Gastroesophageal sphincter (tissue), 4 donors: Measurements from ENCODE around the gene DNAH17. TPM values are rescaled to one million over a fixed set of nuclear protein-coding genes. Genes with fewer than 3 reads are reported as not detected.

Source experiments
- ATAC-seq: fragments of 150-250 bp; one replicate; pipeline ENCODE4 v1.9.1; 2016; ENCODE audit warnings: mild to moderate bottlenecking, moderate library complexity
- H3K27ac ChIP-seq, 4 donors: fragments of 200-600 bp; sonication (generic) in 3 of 4; 1 replicate in 3 of 4; 2 replicates in 1 of 4; pipeline ENCODE4 v1.5.1; 2016 to 2019
- H3K27me3 ChIP-seq: fragments of 200-600 bp; sonication (generic); one replicate; pipeline ENCODE4 v1.5.1; 2019
- H3K36me3 ChIP-seq, 2 donors: fragments of 200-600 bp; sonication (generic); one replicate each; pipeline ENCODE4 v1.5.1; 2019; ENCODE audit warnings: control low read depth in 1 of 2
- H3K4me1 ChIP-seq, 3 donors: fragments of 200-600 bp; sonication (generic); 1 replicate in 2 of 3; 2 replicates in 1 of 3; pipeline ENCODE4 v1.5.1; 2016 to 2019; ENCODE audit warnings: control low read depth in 2 of 3
- H3K4me3 ChIP-seq, 2 donors: fragments of 200-600 bp; sonication (generic); one replicate each; pipeline ENCODE4 v1.5.1; 2019; ENCODE audit warnings: mild to moderate bottlenecking in 1 of 2, moderate library complexity in 1 of 2
- H3K9me3 ChIP-seq, 3 donors: fragments of 200-600 bp; sonication (generic); one replicate each; pipeline ENCODE4 v1.5.1; 2017 to 2019; ENCODE audit warnings: control low read depth in 2 of 3
- EP300 ChIP-seq: sonication (generic); formaldehyde crosslinking; IDR thresholded peaks from one replicate; pipeline ENCODE4 v1.6.1; 2017; ENCODE audit warnings: antibody characterized with exemption, mild to moderate bottlenecking
- POLR2A ChIP-seq, 2 donors: fragments of 450-650 bp; IDR thresholded peaks; one replicate each; pipeline ENCODE4 v1.6.1; 2017; ENCODE audit warnings: antibody characterized with exemption in 2 of 2, mild to moderate bottlenecking in 2 of 2, moderate library complexity in 1 of 2
- POLR2AphosphoS5 ChIP-seq: sonication (generic); formaldehyde crosslinking; IDR thresholded peaks from one replicate; pipeline ENCODE4 v1.6.1; 2017; ENCODE audit warnings: antibody characterized with exemption
- WGBS, 2 donors: methylation state at CpG; one replicate each; pipeline ENCODE4 v1.1.5; 2018; ENCODE audit warnings: low coverage in 1 of 2; 5-methylcytosine and 5-hydroxymethylcytosine counted together
- total RNA-seq, 4 donors: library from RNA; depleted of rRNA; stranded (reverse); fragments of >200 nt; gene quantifications; one replicate each; pipeline ENCODE4 v1.1.0, GENCODE V29; 2016
- TF ChIP-seq, protein P1 (sequence below), 4 experiments: fragments of 200-600 bp in 2 of 4; fragments of 450-650 bp in 2 of 4; sonication (generic) in 1 of 4; IDR thresholded peaks; one replicate each; pipeline ENCODE4 v1.5.1; 2017 to 2019; ENCODE audit warnings: antibody characterized with exemption in 4 of 4, mild to moderate bottlenecking in 2 of 4, moderate library complexity in 2 of 4

DNAH17 gene
- total RNA-seq, 4 donors from 2014 or later, result 0.15 TPM; not detected in 3

DNA sequence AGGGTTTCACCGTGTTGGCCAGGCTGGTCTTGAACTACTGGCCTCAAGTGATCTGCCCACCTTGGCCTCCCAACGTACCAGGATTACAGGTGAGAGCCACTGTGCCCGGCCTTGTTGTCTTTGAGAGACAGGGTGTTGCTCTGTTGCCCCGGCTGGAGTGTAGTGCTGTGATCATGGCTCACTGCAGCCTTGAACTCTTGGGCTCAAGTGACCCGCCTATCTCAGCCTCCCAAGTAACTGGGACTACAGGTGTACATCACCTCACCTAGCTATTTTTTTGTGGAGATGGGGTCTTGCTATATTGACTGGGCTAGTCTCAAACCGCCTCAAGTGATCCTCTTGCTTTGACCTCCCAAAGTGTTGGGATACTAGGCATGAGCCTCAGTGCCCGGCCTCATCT is 130.4 kb downstream of the DNAH17 start:
- TF ChIP-seq POLR2AphosphoS5 (no peak), POLR2A (IDR thresholded peaks at IDR 0.05) (no peak), EP300 (no peak)
- TF ChIP-seq, protein P1, sequence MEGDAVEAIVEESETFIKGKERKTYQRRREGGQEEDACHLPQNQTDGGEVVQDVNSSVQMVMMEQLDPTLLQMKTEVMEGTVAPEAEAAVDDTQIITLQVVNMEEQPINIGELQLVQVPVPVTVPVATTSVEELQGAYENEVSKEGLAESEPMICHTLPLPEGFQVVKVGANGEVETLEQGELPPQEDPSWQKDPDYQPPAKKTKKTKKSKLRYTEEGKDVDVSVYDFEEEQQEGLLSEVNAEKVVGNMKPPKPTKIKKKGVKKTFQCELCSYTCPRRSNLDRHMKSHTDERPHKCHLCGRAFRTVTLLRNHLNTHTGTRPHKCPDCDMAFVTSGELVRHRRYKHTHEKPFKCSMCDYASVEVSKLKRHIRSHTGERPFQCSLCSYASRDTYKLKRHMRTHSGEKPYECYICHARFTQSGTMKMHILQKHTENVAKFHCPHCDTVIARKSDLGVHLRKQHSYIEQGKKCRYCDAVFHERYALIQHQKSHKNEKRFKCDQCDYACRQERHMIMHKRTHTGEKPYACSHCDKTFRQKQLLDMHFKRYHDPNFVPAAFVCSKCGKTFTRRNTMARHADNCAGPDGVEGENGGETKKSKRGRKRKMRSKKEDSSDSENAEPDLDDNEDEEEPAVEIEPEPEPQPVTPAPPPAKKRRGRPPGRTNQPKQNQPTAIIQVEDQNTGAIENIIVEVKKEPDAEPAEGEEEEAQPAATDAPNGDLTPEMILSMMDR (IDR thresholded peaks at IDR 0.05), result no peak
- Histone ChIP-seq H3K27ac (no peak overlapping the region), H3K36me3 (no peaks in the 10 kb centered on the region), H3K4me3 (no peak overlapping the region), H3K27me3 (peaks cover 4% of the 10 kb centered on the region), H3K4me1 (no peaks in the 10 kb centered on the region), H3K9me3 (no peaks in the 10 kb centered on the region)
- WGBS, 2 donors, result 95% methylated on average over 3 of the region's 7 CpGs; no CpG with 5 or more reads in 1 of the 2 donors
- ATAC-seq, result no peak

DNA sequence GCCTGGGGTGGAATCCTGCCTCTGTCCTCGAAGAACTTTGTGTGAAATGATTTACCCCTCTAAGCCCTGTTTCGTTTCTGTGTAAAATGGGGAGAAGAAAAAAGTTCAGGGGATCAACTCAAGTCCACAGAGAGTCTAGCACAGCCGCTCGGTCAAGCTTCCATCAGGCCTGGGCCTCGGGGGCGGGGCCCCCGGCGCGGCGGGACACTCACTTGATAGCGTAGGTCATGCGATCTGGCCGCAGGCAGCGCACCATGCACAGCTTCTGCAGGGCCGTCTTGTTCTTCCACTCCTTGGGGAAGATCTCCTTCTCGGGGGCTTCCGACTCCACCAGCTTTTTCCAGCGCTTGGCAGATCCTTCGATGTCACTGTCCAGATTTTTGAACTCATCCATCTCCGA is 132.8 kb downstream of the DNAH17 start:
- no peaks in the 10 kb centered on the region for H3K36me3 ChIP-seq
- 88 to 100% methylated on average over 4 to 7 of the region's 20 CpGs for WGBS, 2 donors
- H3K27me3 ChIP-seq, result peaks cover 4% of the 10 kb centered on the region
- H3K4me1 ChIP-seq, result no peaks in the 10 kb centered on the region
- TF ChIP-seq, protein P1 (IDR thresholded peaks at IDR 0.05), result no peak
- TF ChIP-seq POLR2AphosphoS5, result no peak
- TF ChIP-seq POLR2A (IDR thresholded peaks at IDR 0.05), result no peak
- no peak for TF ChIP-seq EP300
- H3K9me3 ChIP-seq, result no peaks in the 10 kb centered on the region
- no peak overlapping the region for H3K27ac ChIP-seq
- no peak overlapping the region for H3K4me3 ChIP-seq
- ATAC-seq, result no peak

DNA sequence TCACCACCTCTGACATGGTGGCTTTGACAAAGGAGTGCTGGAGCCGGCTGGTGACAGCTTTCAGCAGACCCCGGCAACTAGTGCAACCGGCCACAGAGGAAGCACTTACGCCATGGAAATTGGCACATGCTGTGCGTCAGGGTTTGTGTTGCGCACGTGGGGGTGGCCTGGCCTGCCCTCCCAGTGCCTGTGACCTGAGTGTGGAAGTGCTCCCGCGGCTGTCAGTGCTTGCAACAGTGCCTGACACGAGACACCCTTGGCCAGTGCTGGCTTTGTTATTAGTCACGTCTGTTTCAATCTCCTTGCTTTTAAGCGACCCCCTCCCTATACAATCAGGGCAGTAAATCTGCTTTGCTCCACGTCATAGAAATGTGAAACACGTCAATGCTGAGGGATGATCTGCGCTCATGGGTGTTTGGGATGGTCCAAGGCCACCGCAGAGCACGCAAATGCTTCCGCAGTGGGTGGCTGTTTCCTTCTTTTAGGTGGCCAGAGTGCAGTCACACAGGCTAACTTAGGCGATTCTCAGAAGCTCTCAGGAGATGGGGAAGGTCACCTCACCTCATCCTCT is 134.5 kb downstream of the DNAH17 start:
- 39% methylated on average over 3 of the region's 19 CpGs; no CpG with 5 or more reads in 1 of the 2 donors for WGBS, 2 donors

DNA sequence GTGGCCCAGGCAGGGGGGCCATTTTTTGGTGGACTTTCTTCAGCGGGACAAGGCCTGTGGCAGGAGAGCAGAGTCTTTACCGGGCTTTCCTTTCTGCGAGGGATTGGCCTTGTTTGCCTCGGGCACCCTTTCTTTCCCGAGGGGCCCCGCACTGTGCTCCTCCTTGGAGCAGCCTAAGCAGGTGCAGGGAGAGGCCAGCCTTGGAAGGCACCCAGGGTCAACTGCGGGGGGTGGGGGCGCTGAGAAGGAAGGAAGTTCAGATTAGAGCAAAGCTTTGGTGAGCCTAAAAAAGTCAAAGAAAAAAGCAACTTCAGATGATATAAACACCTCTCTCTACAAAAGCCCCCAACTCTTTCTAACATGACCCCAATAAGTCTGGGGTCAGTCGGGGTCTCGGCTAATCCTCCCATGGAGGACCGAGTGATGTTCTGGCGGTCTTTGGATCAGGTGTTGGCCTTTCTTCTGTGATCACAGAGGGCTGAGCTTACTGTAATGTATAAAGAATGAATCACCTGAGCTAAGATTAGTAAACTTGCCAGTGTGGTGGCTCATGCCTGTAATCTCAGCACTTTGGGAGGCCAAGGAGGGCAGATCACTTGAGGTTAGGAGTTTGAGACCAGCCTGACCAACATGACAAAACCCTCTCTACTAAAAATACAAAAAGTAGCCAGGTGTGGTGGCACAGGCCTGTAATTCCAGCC is 135.8 kb downstream of the DNAH17 start:
- no peak for ATAC-seq
- no peaks in the 10 kb centered on the region for H3K9me3 ChIP-seq
- no peaks in the 10 kb centered on the region for H3K36me3 ChIP-seq
- no peaks in the 10 kb centered on the region for H3K4me1 ChIP-seq
- H3K27me3 ChIP-seq, result peaks cover 19% of the 10 kb centered on the region
- H3K4me3 ChIP-seq, result no peak overlapping the region
- 62 to 84% methylated on average over 4 of the region's 12 CpGs for WGBS, 2 donors
- H3K27ac ChIP-seq, result no peak overlapping the region
- TF ChIP-seq POLR2A (IDR thresholded peaks at IDR 0.05) (no peak), POLR2AphosphoS5 (no peak), EP300 (no peak)
- TF ChIP-seq, protein P1 (IDR thresholded peaks at IDR 0.05), result no peak

More for the DNA sequence above, 134.5 kb downstream of the DNAH17 start:
- peak; percentile 86 for ATAC-seq
- H3K36me3 ChIP-seq, result no peaks in the 10 kb centered on the region
- H3K4me3 ChIP-seq, result no peak overlapping the region
- no peaks in the 10 kb centered on the region for H3K9me3 ChIP-seq
- TF ChIP-seq, protein P1 (IDR thresholded peaks at IDR 0.05), result no peak
- TF ChIP-seq EP300 (no peak), POLR2A (IDR thresholded peaks at IDR 0.05) (no peak), POLR2AphosphoS5 (no peak)
- peaks cover 10% of the 10 kb centered on the region for H3K27me3 ChIP-seq
- H3K27ac ChIP-seq, result no peak overlapping the region
- H3K4me1 ChIP-seq, result no peaks in the 10 kb centered on the region
